Coronary artery (tissue), 2 donors: ENCODE measurements around the gene ETV3L.

ENCODE experiments used
- DNase-seq: peaks from one replicate; pipeline ENCODE4 v3.0.0-alpha.2; 2017; ENCODE audit warnings: low spot score
- H3K27ac ChIP-seq, 2 donors: fragments of 200-600 bp; sonication (generic); one replicate each; pipeline ENCODE4 v1.5.1; 2016 to 2019
- H3K4me3 ChIP-seq: fragments of 200-600 bp; sonication (generic); 2 replicates; pipeline ENCODE4 v1.5.1; 2016; ENCODE audit warnings: mild to moderate bottlenecking, moderate library complexity
- TF ChIP-seq, protein P1 (sequence below): fragments of 200-600 bp; sonication (generic); IDR thresholded peaks from one replicate; pipeline ENCODE4 v1.5.1; 2019; ENCODE audit warnings: antibody characterized with exemption

The ETV3L gene

GRCh38 chr1:157042846-157043245 lies 56.8 kb downstream of the ETV3L start:
- no peak for DNase-seq
- Histone ChIP-seq H3K4me3 (peak overlapping the region; percentile 90), H3K27ac (no peak overlapping the region)
- TF ChIP-seq, protein P1, sequence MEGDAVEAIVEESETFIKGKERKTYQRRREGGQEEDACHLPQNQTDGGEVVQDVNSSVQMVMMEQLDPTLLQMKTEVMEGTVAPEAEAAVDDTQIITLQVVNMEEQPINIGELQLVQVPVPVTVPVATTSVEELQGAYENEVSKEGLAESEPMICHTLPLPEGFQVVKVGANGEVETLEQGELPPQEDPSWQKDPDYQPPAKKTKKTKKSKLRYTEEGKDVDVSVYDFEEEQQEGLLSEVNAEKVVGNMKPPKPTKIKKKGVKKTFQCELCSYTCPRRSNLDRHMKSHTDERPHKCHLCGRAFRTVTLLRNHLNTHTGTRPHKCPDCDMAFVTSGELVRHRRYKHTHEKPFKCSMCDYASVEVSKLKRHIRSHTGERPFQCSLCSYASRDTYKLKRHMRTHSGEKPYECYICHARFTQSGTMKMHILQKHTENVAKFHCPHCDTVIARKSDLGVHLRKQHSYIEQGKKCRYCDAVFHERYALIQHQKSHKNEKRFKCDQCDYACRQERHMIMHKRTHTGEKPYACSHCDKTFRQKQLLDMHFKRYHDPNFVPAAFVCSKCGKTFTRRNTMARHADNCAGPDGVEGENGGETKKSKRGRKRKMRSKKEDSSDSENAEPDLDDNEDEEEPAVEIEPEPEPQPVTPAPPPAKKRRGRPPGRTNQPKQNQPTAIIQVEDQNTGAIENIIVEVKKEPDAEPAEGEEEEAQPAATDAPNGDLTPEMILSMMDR, result no peak
